Activated B cell treated with CpG ODN at 0.5 μM for 24 hours (primary cell): ENCODE results near the gene USH1C. TPM values are rescaled to one million over a fixed set of nuclear protein-coding genes. Genes with fewer than 3 reads are reported as not detected.

Experiments used
- ATAC-seq: fragments of 200-7000 bp; cut with Tn5 transposase; one replicate; pipeline ENCODE4 v1.10.0; 2021; ENCODE audit warnings: low read depth, mild to moderate bottlenecking, moderate library complexity
- CTCF ChIA-PET: fragments of 350-600 bp; sonication (Branson Sonifier 250); formaldehyde crosslinking; loops from one replicate; lab custom pipeline; 2021; ENCODE audit warnings: antibody characterized with exemption; lab: Charles Lee
- POLR2A ChIA-PET: fragments of 350-600 bp; sonication (Branson Sonifier 250); formaldehyde crosslinking; loops from one replicate; lab custom pipeline; 2021; ENCODE audit warnings: antibody characterized with exemption; lab: Charles Lee
- DNase-seq: peaks from one replicate; pipeline ENCODE4 v3.0.0; 2022
- H3K27ac Mint-ChIP-seq: one replicate; pipeline ENCODE4 v1.8.0; 2020; ENCODE audit warnings: mixed read lengths
- H3K27me3 Mint-ChIP-seq: one replicate; pipeline ENCODE4 v1.8.0; 2021; ENCODE audit warnings: mixed read lengths
- H3K36me3 Mint-ChIP-seq: one replicate; pipeline ENCODE4 v1.8.0; 2021; ENCODE audit warnings: low read depth, mixed read lengths
- H3K4me1 Mint-ChIP-seq: one replicate; pipeline ENCODE4 v1.8.0; 2021; ENCODE audit warnings: mixed read lengths
- H3K4me3 Mint-ChIP-seq: one replicate; pipeline ENCODE4 v1.8.0; 2020; ENCODE audit warnings: mild to moderate bottlenecking, mixed read lengths
- H3K9me3 Mint-ChIP-seq: one replicate; pipeline ENCODE4 v1.8.0; 2020; ENCODE audit warnings: mixed read lengths
- intact Hi-C: fragments of 100-400 bp; cut with micrococcal nuclease; formaldehyde crosslinking; loops from one replicate; pipeline ENCODE4 v1.15.1; 2024
- total RNA-seq: library from RNA; stranded (reverse); gene quantifications from 2 replicates; pipeline ENCODE4 v1.2.3, GENCODE V29; 2022
- TF ChIP-seq, protein P1 (sequence below): fragments of 200-600 bp; IDR thresholded peaks from one replicate; pipeline ENCODE4 v1.8.0; 2022; ENCODE audit warnings: antibody characterized with exemption, mild to moderate bottlenecking

Gene USH1C
- total RNA-seq, 1 donor from 2014 or later, result not detected

DNA sequence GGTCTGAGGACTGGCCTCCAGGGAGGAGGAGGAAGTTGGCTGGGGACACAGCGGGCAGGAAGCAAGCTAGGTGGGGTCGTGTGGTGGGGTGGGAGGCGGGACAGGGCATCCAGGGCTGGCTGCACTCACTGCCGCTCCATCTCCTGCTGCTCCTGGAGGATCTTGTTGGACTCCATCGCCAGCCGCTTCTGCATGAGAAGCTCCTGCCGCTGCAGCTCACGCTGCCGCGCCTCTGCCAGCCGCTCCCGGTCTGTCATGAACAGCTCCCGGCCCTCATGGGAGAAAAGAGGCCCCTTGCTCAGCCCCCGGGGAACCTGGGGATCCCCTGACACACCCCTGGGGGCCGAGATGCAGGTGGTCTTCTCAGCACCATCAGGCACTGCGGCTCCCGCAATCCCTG lies 21.6 kb downstream of the USH1C start:
- intact Hi-C loops, result no loop called here
- ATAC-seq (no peak), DNase-seq (no peak)
- ChIA-PET POLR2A (no interaction called here), CTCF (interaction anchor here (1.4 kb wide), 2 partner anchors 18 to 139 kb away, joined by 3 to 4 read pairs; no protein-coding TSS in a partner anchor)
- Mint-ChIP-seq H3K9me3 (no peaks in the 10 kb centered on the region), H3K4me1 (no peaks in the 10 kb centered on the region), H3K4me3 (no peak overlapping the region), H3K27me3 (peaks cover 7% of the 10 kb centered on the region), H3K36me3 (no peaks in the 10 kb centered on the region), H3K27ac (no peak overlapping the region)
- TF ChIP-seq, protein P1, sequence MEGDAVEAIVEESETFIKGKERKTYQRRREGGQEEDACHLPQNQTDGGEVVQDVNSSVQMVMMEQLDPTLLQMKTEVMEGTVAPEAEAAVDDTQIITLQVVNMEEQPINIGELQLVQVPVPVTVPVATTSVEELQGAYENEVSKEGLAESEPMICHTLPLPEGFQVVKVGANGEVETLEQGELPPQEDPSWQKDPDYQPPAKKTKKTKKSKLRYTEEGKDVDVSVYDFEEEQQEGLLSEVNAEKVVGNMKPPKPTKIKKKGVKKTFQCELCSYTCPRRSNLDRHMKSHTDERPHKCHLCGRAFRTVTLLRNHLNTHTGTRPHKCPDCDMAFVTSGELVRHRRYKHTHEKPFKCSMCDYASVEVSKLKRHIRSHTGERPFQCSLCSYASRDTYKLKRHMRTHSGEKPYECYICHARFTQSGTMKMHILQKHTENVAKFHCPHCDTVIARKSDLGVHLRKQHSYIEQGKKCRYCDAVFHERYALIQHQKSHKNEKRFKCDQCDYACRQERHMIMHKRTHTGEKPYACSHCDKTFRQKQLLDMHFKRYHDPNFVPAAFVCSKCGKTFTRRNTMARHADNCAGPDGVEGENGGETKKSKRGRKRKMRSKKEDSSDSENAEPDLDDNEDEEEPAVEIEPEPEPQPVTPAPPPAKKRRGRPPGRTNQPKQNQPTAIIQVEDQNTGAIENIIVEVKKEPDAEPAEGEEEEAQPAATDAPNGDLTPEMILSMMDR, result no peak

DNA sequence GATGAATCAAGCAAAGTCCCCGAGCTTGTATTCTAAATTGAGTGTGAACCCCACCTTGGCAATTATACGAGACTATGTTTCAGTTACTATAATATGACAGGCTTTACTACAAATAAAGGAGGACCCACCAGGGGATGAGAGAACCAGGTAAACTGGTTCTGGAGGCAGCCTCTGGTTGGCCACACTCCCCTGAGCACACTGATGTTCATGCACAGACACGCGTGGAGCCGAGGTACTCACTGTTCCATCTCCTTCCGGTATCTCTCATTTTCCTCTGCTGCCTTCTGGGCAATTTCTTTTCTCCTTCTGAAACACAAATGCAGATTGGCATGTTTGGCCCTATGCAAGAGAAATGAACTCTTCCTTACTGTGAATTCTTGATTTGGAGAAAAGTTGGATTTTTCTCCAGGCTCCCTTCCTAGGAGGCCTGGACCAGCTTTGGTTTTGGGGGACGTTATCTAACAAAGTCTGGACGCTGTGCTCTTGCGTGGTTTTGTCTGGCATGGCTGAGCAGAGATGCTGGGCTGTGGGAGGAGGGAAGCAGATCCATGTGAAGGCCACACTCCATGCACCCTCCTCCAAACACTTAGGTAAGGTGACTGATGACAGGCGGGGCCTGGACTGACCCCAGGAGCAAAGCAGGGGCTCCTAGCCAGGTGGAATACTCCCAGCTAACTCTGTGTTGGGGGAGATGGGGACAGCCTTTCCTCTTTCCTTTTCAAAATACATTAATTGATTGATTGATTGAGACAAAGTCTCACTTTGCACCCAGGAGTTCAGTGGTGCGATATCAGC lies 22.9 kb downstream of the USH1C start:
- Mint-ChIP-seq H3K27ac (no peak overlapping the region), H3K9me3 (no peaks in the 10 kb centered on the region), H3K36me3 (no peaks in the 10 kb centered on the region), H3K27me3 (peaks cover 13% of the 10 kb centered on the region), H3K4me3 (no peak overlapping the region), H3K4me1 (no peaks in the 10 kb centered on the region)
- DNase-seq (no peak), ATAC-seq (no peak)
- TF ChIP-seq, protein P1, result no peak
- POLR2A ChIA-PET, result no interaction called here
- intact Hi-C loops, result no loop called here
- CTCF ChIA-PET, result interaction anchor here (1.4 kb wide), 1 partner anchor 17 kb away, joined by 3 read pairs; no protein-coding TSS in a partner anchor

DNA sequence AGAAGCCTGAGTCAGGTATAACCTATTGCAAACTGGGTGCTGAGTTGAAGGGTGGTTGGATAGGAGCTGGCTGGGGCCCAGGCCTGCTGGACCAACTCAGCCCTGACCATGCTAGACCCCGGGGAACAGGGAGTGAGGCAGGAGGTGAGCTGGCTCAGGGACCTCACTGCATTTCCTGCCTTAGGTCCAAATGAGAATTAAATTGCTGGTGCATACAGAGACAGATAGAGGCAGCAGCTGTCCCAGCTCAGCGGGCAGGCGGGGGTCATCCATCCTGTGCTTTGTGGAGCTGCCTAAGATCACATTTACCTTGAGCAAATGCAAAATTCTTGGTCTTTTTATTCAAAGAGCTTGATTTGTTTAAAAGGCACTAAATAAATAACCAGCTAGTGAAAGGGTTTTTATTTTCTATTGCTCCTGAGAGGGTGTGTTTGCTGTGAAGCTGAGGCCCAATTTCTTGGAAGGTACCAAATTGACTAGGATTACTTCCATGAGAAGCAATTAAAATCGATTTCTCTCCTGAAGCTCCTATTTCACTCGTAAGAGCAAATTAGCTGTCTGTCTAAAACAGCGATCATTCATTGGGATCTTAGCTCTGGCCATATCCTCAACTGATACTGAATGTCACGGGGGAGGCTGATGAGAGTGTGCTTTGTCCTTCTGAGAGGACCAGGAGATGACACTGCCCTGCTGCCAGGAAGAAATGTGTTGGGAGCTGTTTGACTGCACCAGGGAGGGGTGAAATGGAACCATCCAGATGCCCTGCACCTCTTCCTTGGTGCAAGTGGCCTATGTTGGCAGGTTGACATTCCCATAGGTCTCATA lies 24.9 kb downstream of the USH1C start:
- ChIA-PET POLR2A (no interaction called here), CTCF (interaction anchor here (1.0 kb wide), 1 partner anchor 13 kb away, joined by 4 read pairs; no protein-coding TSS in a partner anchor)
- Mint-ChIP-seq H3K36me3 (no peaks in the 10 kb centered on the region), H3K27ac (no peak overlapping the region), H3K4me3 (no peak overlapping the region), H3K4me1 (no peaks in the 10 kb centered on the region), H3K9me3 (no peaks in the 10 kb centered on the region), H3K27me3 (peaks cover 18% of the 10 kb centered on the region)
- ATAC-seq (no peak), DNase-seq (no peak)
- intact Hi-C loops, result no loop called here
- TF ChIP-seq, protein P1, result no peak

DNA sequence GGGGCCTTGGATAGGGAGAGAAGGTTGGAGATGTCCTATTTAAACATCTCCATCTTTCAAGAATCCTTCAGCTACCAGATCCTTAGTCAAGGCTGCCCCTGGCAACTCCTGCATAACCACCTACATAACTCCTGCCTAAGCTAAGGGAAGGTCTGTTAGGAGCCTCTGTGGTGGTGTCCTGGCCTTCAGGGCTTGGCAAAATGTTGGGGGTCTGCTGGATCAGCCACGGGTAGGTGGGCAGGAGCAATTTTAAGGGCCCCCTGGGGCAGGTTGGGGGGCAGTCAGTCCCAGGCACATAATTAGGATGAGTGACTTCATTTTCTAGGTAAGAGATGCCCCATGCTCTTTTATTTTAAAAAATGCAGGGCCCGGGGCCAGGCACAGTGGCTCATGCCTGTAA lies 25.9 kb downstream of the USH1C start:
- POLR2A ChIA-PET, result no interaction called here

More for the DNA sequence above, 25.9 kb downstream of the USH1C start:
- Mint-ChIP-seq H3K36me3 (no peaks in the 10 kb centered on the region), H3K27ac (no peak overlapping the region), H3K4me3 (no peak overlapping the region), H3K9me3 (no peaks in the 10 kb centered on the region), H3K4me1 (no peaks in the 10 kb centered on the region), H3K27me3 (peaks cover 18% of the 10 kb centered on the region)
- TF ChIP-seq, protein P1, result no peak
- intact Hi-C loops, result no loop called here
- DNase-seq, result no peak
- ATAC-seq, result no peak
- CTCF ChIA-PET, result no interaction called here
